H1 (cell line): ENCODE data around the gene TXLNB. TPM values are rescaled to one million over a fixed set of nuclear protein-coding genes. Genes with fewer than 3 reads are reported as not detected.

Experiments
- ASH2L ChIP-seq: fragments of 200-600, 300-600 bp; sonication (generic); IDR thresholded peaks from one replicate; pipeline ENCODE4 v1.7.1; 2017; ENCODE audit warnings: low read length
- BCL11A ChIP-seq, 2 experiments: IDR thresholded peaks; one replicate each; pipeline ENCODE4 v1.6.1; 2011; ENCODE audit warnings: low read depth in 2 of 2, low read length in 2 of 2, mild to moderate bottlenecking in 2 of 2
- CBX5 ChIP-seq: fragments of 300-800, 300-1000 bp; sonication (generic); IDR thresholded peaks from 2 replicates; pipeline ENCODE4 v1.7.1; 2016; ENCODE audit warnings: antibody characterized with exemption, low read length, low read depth
- CBX8 ChIP-seq: fragments of 300-800, 300-1000 bp; sonication (generic); IDR thresholded peaks from 2 replicates; pipeline ENCODE4 v1.7.1; 2016; ENCODE audit warnings: low read depth, low read length, borderline replicate concordance
- CHD2 ChIP-seq: IDR thresholded peaks from 2 replicates; pipeline ENCODE4 v1.6.1; 2012; ENCODE audit warnings: low read length, improper control_type of control experiment
- CTCF ChIP-seq, 3 experiments: IDR thresholded peaks; 1 replicate in 2 of 3; 2 replicates in 1 of 3; pipeline versions ENCODE4 v1.5.1 to v1.6.1; 2011; ENCODE audit warnings: low read length in 3 of 3, mild to moderate bottlenecking in 3 of 3, inconsistent platforms in 2 of 3, low read depth in 1 of 3, moderate library complexity in 1 of 3; ENCODE audit not compliant: insufficient read depth in 1 of 3; ENCODE audit errors: control extremely low read depth in 1 of 3
- GABPA ChIP-seq: IDR thresholded peaks from 2 replicates; pipeline ENCODE4 v1.6.1; 2011; ENCODE audit warnings: mild to moderate bottlenecking, low read length, moderate library complexity, borderline replicate concordance; ENCODE audit not compliant: insufficient read depth
- GTF2F1 ChIP-seq: IDR thresholded peaks from 2 replicates; pipeline ENCODE4 v1.6.1; 2012; ENCODE audit warnings: low read depth, low read length, improper control_type of control experiment, borderline replicate concordance
- KDM4A ChIP-seq: IDR thresholded peaks from one replicate; pipeline ENCODE4 v1.7.1; 2012; ENCODE audit warnings: low read depth, mild to moderate bottlenecking, moderate library complexity, low read length, inconsistent platforms; ENCODE audit not compliant: severe bottlenecking
- KDM5A ChIP-seq: fragments of 200-600 bp; IDR thresholded peaks from 2 replicates; pipeline ENCODE4 v1.7.1; 2012; ENCODE audit warnings: mild to moderate bottlenecking, low read length, inconsistent platforms, mixed read lengths
- PHF8 ChIP-seq: fragments of 200-600 bp; sonication (generic); conservative IDR thresholded peaks from 2 replicates; pipeline ENCODE4 v1.7.1; 2012; ENCODE audit warnings: low read depth, mild to moderate bottlenecking, inconsistent platforms, low read length, moderate library complexity
- POLR2A ChIP-seq, 2 experiments: IDR thresholded peaks; 1 replicate in 1 of 2; 2 replicates in 1 of 2; pipeline ENCODE4 v1.6.1; 2011; ENCODE audit warnings: low read depth in 2 of 2, low read length in 2 of 2, mild to moderate bottlenecking in 2 of 2; ENCODE audit errors: control extremely low read depth in 1 of 2
- RAD21 ChIP-seq, 2 experiments: IDR thresholded peaks in 1 of 2; conservative IDR thresholded peaks in 1 of 2; 2 replicates each; pipeline ENCODE4 v1.6.1; 2011; ENCODE audit warnings: low read depth in 2 of 2, low read length in 2 of 2, improper control_type of control experiment in 1 of 2, inconsistent platforms in 1 of 2, mild to moderate bottlenecking in 1 of 2, moderate library complexity in 1 of 2
- RXRA ChIP-seq: IDR thresholded peaks from 2 replicates; pipeline ENCODE4 v1.6.1; 2011; ENCODE audit warnings: low read depth, mild to moderate bottlenecking, low read length, moderate library complexity; ENCODE audit not compliant: insufficient read depth
- SAP30 ChIP-seq: fragments of 300-600 bp; sonication (generic); IDR thresholded peaks from 2 replicates; pipeline ENCODE4 v1.7.1; 2012; ENCODE audit warnings: low read length, moderate library complexity, mild to moderate bottlenecking, inconsistent platforms; ENCODE audit not compliant: insufficient read depth, insufficient replicate concordance
- SP1 ChIP-seq: IDR thresholded peaks from 2 replicates; pipeline ENCODE4 v1.6.1; 2011; ENCODE audit warnings: low read depth, low read length
- SUZ12 ChIP-seq: fragments of 200-600 bp; sonication (generic); IDR thresholded peaks from 2 replicates; pipeline ENCODE4 v1.6.1; 2012; ENCODE audit warnings: mild to moderate bottlenecking, inconsistent platforms, low read length, moderate library complexity, mixed read lengths
- polyA plus RNA-seq, 7 experiments: library from polyadenylated mRNA; depleted of rRNA in 3 of 7; stranded (reverse) in 5 of 7; unstranded in 2 of 7; fragments of >200 nt in 5 of 7; fragments of 200-250 nt in 2 of 7; gene quantifications; 1 replicate in 5 of 7; 2 replicates in 1 of 7; 4 replicates in 1 of 7; pipeline versions ENCODE4 v1.2.1 to v1.2.3, GENCODE V29; 2011 to 2013; ENCODE audit warnings: missing spikeins in 2 of 7, mixed read lengths in 2 of 7
- total RNA-seq: library from RNA; stranded (reverse); fragmentation: NEBNext Ultra II Directional; extraction: Animal tissue kit (Norgen Biotek cat#: 25700); gene quantifications from 2 replicates; pipeline ENCODE4 v1.2.1, GENCODE V29; 2021

Gene TXLNB
- total and polyA plus RNA-seq, 2 of the 8 experiments (the other 6 are each of a cell fraction or from before 2014, with no cell fraction given) = 0.05 to 0.17 TPM

- TF ChIP-seq CTCF (IDR thresholded peaks at IDR 0.05; ENCODE audit: control extremely low read depth in 1 of 3, insufficient read depth in 1 of 3, low read depth in 1 of 3, low read length in 3 of 3) = peak; percentile 86 to 93 (median 92)
- no peak for TF ChIP-seq GTF2F1
- no peak for TF ChIP-seq SAP30
- no peak for TF ChIP-seq CBX8
- TF ChIP-seq SP1 = no peak
- TF ChIP-seq KDM5A = no peak
- TF ChIP-seq GABPA = no peak
- no peak for TF ChIP-seq POLR2A (IDR thresholded peaks at IDR 0.05; ENCODE audit: control extremely low read depth in 1 of 2, low read depth in 2 of 2, low read length in 2 of 2)
- TF ChIP-seq BCL11A (IDR thresholded peaks at IDR 0.05; ENCODE audit: low read depth in 2 of 2, low read length in 2 of 2) = no peak
- TF ChIP-seq KDM4A = no peak
- peak; percentile 98 for TF ChIP-seq RAD21 (IDR thresholded peaks at IDR 0.05 in 1 of 2, conservative IDR thresholded peaks at IDR 0.05 in 1 of 2; ENCODE audit: low read depth in 2 of 2, low read length in 2 of 2)
- no peak for TF ChIP-seq ASH2L
- no peak for TF ChIP-seq PHF8
- TF ChIP-seq CBX5 = no peak
- TF ChIP-seq SUZ12 = no peak
- TF ChIP-seq CHD2 = no peak
- TF ChIP-seq RXRA = no peak
These were observed 72.5 kb downstream of the TXLNB start (continued) for GRCh38 chr6:139219271-139219729.
